NOMO-1 treated with dmso at 0.1 percent for 144 hours (cell line): ENCODE measurements around the gene YWHAE.
"Not testable (repeated sequence)": the region's sequence is repeated elsewhere in the genome, so short reads cannot be mapped to it uniquely, and the experiment has no call there.

Source experiments
- DNase-seq: peaks from one replicate; lab custom pipeline; 2025; ENCODE audit not compliant: unreplicated experiment; lab: John Stamatoyannopoulos, UW

YWHAE gene

GRCh38 chr17:1375615-1376014 is 24.4 kb downstream of the YWHAE start:
- DNase-seq = no peak

GRCh38 chr17:1374431-1375177 is 25.4 kb downstream of the YWHAE start:
- DNase-seq = no peak

GRCh38 chr17:1373707-1374237 is 26.2 kb downstream of the YWHAE start:
- DNase-seq = no peak

GRCh38 chr17:1372618-1373017 is 27.4 kb downstream of the YWHAE start:
- DNase-seq = no peak

- DNase-seq = no peak
These were observed 28.0 kb downstream of the YWHAE start for GRCh38 chr17:1371893-1372590.

- DNase-seq = no peak
These were observed 31.4 kb downstream of the YWHAE start for GRCh38 chr17:1368588-1368987.

GRCh38 chr17:1367351-1367745 is 32.7 kb downstream of the YWHAE start:
- DNase-seq = no peak

GRCh38 chr17:1366234-1366633 is 33.8 kb downstream of the YWHAE start:
- DNase-seq = no peak

GRCh38 chr17:1365445-1366039 is 34.5 kb downstream of the YWHAE start:
- peak; percentile 60 for DNase-seq

- DNase-seq = peak; percentile 93
These were observed 37.1 kb downstream of the YWHAE start for GRCh38 chr17:1362964-1363363.

GRCh38 chr17:1362065-1362848 is 37.8 kb downstream of the YWHAE start:
- peak; percentile 38 for DNase-seq

- DNase-seq = no peak
These were observed 39.0 kb downstream of the YWHAE start for GRCh38 chr17:1360975-1361374.

- DNase-seq = not testable (repeated sequence)
These were observed 39.7 kb downstream of the YWHAE start for GRCh38 chr17:1360315-1360714.

- no peak for DNase-seq
These were observed 46.0 kb downstream of the YWHAE start for GRCh38 chr17:1354030-1354429.

GRCh38 chr17:1352530-1352929 is 47.5 kb downstream of the YWHAE start:
- DNase-seq = not testable (repeated sequence)

- DNase-seq = no peak
These were observed 48.1 kb downstream of the YWHAE start for GRCh38 chr17:1351971-1352370.

GRCh38 chr17:1351275-1351674 is 48.7 kb downstream of the YWHAE start:
- no peak for DNase-seq

GRCh38 chr17:1347589-1348323 is 52.3 kb downstream of the YWHAE start:
- DNase-seq = no peak

- no peak for DNase-seq
These were observed 55.5 kb downstream of the YWHAE start for GRCh38 chr17:1344521-1344920.

- no peak for DNase-seq
These were observed 56.5 kb downstream of the YWHAE start for GRCh38 chr17:1343554-1343953.
